HG03571 (cell line): ENCODE results near the gene AMZ1.
"Not testable (repeated sequence)": the region's sequence is repeated elsewhere in the genome, so short reads cannot be mapped to it uniquely, and the experiment has no call there.

ENCODE experiments used
- ATAC-seq: cut with Tn5 transposase; IDR thresholded peaks from one replicate; pipeline ENCODE4 v1.9.1; 2021; ENCODE audit not compliant: unreplicated experiment

The AMZ1 gene

GRCh38 chr7:2737771-2738540 is 50.0 kb downstream of the AMZ1 start:
- ATAC-seq = no peak

DNA sequence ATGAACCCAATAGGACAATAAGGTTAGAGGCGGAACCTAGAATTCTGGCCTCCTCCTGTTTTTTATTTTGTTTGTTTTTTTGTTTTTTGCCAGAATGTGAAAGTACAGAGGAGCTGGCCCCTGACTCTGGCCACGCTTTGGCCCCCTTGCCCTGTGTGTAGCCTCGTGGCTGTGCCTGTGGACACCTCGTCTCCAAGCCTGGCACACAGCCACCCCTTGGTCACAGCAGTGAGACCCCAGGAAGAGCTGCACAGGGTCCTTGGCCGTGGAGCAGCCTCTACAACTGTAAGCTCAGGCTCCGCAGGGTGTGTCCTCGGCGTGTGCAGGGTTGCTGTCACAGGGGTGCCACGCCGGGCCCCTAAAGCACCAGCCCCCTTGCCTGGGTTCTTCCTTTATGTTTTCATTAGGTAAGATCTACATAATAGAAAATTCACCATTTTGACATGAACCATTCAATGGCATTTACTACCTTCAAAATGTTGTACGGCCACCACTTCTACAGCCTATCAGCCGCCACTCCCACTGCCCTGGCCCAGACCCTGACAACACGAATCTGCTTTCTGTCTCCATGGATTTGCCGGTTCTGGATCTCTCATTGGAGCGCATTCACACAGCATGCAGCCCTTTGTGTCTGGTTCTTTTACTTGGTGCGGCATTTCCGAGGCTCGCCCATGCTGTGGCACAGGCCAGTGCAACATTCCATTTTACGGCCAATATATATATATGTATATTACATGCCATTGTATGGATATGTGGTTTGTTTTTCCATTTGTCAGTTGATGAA is 51.0 kb downstream of the AMZ1 start:
- no peak for ATAC-seq

- not testable (repeated sequence) for ATAC-seq
Measured at GRCh38 chr7:2743523-2744185, 55.7 kb downstream of the AMZ1 start.

GRCh38 chr7:2748684-2749083 is 60.7 kb downstream of the AMZ1 start:
- not testable (repeated sequence) for ATAC-seq

GRCh38 chr7:2750004-2750407 is 62.0 kb downstream of the AMZ1 start:
- no peak for ATAC-seq

- ATAC-seq = no peak
Measured at GRCh38 chr7:2751086-2751485, 63.1 kb downstream of the AMZ1 start.

DNA sequence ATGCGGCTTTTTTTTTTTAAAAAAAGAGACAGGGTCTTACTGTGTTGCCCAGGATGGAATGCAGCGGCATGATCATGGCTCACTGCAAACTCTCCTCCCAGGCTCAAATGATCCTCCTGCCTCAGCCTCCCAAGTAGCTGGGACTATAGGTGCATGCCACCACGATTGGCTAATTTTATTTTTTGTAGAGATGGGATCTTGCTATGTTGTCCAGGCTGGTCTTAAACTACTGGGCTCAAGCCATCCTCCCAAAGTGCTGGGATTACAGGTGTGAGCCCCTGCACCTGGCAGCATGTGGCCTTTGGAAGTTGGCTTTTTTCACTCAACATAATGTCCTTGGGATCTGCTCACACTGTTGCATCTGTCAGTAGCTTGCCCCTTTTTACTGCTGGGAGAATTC is 65.1 kb downstream of the AMZ1 start:
- no peak for ATAC-seq

GRCh38 chr7:2754086-2754485 is 66.1 kb downstream of the AMZ1 start:
- no peak for ATAC-seq

GRCh38 chr7:2754912-2755311 is 66.9 kb downstream of the AMZ1 start:
- ATAC-seq = no peak

DNA sequence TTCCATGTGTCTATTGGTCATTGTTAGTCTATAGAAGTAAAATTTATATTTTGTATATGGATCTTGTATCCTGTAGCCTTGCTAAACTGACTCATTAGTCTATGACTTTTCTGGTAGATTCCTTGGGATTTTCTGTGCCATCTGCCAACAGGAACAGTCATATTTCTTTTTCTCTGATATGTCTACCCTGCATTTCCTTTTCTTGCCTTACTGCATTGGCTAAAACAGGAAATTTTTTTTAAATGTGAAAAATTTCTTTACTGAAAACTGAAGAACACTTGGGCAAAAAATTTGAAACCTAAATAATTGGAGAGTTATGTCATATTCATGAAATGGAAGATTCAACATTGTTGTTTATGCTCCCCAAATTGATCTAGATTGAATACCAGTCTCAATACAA is 67.5 kb downstream of the AMZ1 start:
- ATAC-seq = no peak

GRCh38 chr7:2757361-2757903 is 69.4 kb downstream of the AMZ1 start:
- ATAC-seq = no peak

- peak; percentile 65 for ATAC-seq
Measured at GRCh38 chr7:2757904-2758672, 70.1 kb downstream of the AMZ1 start.

GRCh38 chr7:2758673-2759616 is 70.9 kb downstream of the AMZ1 start:
- ATAC-seq = no peak

DNA sequence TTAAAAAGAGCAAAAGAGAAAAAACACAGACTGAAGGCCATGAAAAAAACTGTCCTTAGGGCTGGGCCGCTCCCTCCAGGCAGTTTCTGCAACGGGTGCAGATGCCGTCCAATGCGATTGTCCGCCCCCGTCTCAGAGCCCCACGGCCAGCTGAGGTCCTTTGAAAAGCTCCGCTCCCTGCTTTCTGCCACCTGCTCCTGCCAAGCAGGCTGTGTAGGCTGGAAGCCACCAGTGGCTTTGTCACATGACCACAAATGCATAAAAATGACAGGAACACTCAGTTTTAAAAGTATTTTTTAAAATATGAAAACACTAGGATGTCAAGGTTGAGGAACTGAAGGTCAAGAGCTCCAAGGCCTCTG is 71.7 kb downstream of the AMZ1 start:
- no peak for ATAC-seq

DNA sequence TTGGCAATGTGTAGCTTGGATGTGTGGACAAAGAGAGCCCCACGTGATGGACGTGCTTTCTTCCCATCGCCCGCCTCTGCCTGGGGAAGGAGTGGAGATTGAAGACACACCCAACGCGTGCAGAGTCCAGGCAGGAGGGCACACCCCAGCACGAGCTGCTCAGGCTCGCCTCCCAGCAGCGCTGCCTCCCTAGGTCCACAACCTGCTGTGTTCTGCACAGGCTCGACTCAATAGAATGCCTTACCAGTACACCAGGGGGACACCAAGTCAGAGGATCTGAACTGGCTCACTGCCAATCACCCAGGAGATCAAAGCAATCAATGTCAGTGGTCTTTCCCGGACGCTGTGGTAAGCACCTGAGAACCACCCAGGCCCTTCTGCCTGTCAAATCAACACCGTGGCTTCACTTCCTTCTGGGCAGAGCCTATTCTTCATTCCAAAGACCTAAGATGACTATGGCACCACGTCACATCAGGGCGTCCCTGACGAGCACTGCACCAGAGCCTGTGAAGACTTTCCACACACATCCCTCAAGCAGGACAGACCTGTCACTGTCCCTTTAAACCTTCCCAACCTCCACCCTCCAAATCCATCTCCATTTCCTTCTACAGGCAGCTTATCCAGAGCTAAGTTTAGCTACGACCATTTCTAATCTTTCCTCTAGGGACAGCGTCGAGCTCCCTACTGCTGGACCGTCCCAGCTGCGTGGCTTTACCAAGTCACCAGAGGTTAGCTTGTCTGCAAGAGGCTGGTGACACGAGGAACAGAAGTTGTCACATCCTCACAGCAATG is 72.3 kb downstream of the AMZ1 start:
- no peak for ATAC-seq

- no peak for ATAC-seq
Measured at GRCh38 chr7:2761131-2761624, 73.2 kb downstream of the AMZ1 start.

GRCh38 chr7:2761801-2762497 is 73.9 kb downstream of the AMZ1 start:
- no peak for ATAC-seq

GRCh38 chr7:2763597-2763996 is 75.6 kb downstream of the AMZ1 start:
- ATAC-seq = no peak
